Dermis blood vessel endothelial cell (primary cell): Measurements from ENCODE around the gene ABCB9. TPM values are rescaled to one million over a fixed set of nuclear protein-coding genes. Genes with fewer than 3 reads are reported as not detected.

Experiments
- DNase-seq: peaks from one replicate; pipeline ENCODE4 v3.0.0; 2010
- total RNA-seq: library from RNA; depleted of rRNA; stranded (reverse); fragments of >200 nt; gene quantifications from 2 replicates; pipeline ENCODE4 v1.2.3, GENCODE V29; 2014

ABCB9 gene
- total RNA-seq, 1 donor from 2014 or later = 10.9 TPM

DNA sequence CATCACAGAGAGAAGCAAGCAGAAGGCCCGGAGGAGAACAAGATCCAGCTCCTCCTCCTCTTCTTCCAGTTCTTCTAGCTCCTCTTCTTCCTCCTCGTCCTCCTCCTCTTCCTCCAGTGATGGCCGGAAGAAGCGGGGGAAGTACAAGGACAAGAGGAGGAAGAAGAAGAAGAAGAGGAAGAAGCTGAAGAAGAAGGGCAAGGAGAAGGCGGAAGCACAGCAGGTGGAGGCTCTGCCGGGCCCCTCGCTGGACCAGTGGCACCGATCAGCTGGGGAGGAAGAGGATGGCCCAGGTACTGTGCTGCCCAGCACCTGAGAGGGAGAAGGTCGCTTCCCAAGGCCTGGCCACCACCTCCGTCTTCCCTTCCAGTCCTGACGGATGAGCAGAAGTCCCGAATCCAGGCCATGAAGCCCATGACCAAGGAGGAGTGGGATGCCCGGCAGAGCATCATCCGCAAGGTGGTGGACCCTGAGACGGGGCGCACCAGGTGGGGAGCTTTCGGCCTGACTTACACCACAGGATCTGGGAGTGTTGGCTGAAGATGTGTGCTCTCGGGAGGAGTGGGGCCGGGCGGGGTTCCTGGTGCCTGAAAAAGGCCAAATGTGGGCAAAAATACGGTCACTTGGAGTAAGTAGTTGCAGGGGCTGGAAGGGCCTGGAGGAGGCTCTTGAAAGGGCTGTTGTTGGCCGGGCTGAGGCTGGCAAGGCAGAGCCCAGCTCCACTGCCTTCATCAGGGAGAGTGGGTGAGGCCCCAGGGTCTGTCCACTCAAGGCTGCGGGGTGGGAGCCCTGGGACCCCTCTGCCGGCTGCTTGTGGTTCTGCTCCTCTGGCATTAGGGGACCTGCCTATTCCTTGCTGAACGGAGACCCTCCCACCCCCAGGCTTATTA is 15.6 kb upstream of the ABCB9 start:
- DNase-seq = no peak

DNA sequence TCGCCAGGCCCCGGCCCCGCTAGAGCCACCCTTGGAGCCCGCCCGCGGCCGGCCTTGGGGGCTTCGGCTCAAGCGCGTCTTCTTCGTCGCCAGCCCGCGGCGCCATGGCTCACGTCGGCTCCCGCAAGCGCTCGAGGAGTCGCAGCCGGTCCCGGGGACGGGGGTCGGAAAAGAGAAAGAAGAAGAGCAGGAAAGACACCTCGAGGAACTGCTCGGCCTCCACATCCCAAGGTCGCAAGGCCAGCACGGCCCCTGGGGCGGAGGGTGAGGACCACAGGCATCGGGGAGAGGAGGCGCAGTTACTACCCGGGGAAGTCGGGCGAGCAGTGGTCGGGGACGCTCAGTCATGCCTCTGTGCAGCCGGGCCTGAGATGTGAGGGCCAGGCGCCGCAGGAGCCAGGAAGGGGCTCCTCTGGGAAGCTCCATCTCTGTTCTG is 14.8 kb upstream of the ABCB9 start:
- DNase-seq = peak; percentile 47

- DNase-seq = peak; percentile 79
Measured at GRCh38 chr12:122980183-122981035, 14.1 kb upstream of the ABCB9 start, which contains the start of gene ARL6IP4. Gene ARL6IP4, plus strand, starts transcription at chr12:122980681. Its CDS starts 459 bp downstream, at chr12:122981140.

DNA sequence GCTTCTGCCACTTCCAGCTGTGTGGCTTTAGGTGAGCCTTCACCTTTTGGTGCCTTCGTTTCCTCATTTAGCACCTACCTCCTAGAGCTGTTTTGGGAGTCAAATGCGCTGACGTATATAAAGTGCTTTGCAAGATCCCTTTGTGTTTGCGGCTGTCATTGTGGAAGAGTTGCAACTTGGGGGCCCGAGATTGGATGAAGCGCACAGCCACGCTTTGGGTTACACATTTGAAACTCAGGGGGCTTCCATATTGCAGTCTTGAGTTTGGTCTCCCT is 13.6 kb upstream of the ABCB9 start:
- no peak for DNase-seq

DNA sequence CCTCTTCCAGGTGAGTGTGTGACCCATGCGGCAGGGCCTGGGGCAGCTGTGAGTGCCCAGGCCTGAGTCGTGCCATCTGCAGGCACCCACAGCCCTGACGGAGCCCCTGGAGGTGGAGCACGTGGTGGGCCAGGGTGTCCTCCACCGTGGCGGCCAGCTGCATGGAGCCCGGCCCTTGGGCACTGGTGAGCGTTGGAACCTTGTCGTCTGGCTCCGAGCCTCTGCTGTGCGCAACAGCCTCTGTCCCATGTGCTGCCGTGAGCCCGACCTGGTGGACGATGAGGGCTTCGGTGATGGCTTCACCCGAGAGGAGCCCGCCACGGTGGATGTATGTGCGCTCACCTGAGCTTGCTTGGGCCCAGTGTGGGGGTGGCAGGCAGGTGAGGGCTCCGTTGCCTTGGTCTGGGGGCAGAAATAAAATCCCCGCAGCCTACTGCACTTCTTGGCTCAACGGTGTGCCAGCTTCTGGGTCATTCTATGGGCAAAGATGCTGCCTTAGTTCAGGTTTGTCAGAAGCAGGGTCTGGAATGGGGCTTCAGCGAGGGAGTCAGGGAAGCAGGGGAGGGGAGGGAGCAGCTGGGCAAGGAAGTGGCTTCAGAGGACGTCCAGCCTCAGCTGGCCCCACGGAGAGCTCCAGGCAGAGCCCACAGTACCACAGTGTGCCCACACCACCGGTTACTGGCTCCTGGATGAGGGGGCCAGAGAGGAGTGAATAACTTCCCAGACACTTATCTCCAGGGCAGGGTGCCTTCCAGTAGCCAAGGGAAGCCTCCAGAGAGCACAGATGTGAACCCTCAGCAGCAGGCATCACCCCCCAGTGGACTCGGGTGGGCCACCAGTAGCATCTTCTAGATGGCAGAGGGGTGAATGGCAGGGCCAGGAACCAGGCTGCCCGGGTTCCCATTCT is 13.0 kb upstream of the ABCB9 start:
- no peak for DNase-seq

DNA sequence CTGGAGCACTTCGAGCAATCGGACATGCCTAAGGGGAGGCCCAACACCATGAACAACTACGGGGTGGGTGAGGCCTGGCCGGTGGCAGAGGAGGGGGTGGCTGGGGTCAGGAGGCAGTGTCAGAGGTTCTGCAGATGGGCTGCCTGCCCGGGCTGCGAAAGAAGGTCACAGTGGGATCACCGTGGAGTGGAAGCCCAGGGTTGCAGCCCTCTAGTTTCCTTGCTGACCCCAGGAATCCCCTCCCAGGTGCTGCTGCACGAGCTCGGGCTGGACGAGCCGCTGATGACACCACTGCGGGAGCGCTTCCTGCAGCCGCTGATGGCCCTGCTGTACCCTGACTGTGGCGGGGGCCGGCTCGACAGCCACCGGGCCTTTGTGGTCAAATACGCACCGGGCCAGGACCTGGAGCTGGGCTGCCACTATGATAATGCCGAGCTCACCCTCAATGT is 12.3 kb upstream of the ABCB9 start:
- no peak for DNase-seq

GRCh38 chr12:122977655-122978392 is 11.6 kb upstream of the ABCB9 start:
- DNase-seq = no peak

DNA sequence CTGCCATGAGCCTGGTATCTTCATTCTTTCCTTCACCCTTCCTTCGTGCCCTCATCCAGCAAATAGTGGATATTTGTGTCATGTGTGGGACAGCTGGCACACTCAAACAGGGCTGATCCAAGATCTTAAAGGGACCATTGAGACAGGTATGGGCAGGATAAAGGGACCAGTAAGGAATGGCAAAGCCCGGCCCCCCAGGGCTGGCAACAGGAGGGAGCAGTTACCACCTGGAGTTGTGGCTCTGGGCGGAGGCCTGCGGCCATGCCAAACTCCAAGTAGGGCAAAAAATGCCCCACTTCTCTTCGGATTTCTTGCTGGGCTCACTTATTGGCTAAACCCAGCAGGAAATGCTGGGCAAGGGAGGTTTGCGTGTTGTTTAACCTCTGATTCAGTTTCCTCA is 10.9 kb upstream of the ABCB9 start:
- no peak for DNase-seq

GRCh38 chr12:122976648-122976975 is 10.3 kb upstream of the ABCB9 start:
- DNase-seq = no peak

DNA sequence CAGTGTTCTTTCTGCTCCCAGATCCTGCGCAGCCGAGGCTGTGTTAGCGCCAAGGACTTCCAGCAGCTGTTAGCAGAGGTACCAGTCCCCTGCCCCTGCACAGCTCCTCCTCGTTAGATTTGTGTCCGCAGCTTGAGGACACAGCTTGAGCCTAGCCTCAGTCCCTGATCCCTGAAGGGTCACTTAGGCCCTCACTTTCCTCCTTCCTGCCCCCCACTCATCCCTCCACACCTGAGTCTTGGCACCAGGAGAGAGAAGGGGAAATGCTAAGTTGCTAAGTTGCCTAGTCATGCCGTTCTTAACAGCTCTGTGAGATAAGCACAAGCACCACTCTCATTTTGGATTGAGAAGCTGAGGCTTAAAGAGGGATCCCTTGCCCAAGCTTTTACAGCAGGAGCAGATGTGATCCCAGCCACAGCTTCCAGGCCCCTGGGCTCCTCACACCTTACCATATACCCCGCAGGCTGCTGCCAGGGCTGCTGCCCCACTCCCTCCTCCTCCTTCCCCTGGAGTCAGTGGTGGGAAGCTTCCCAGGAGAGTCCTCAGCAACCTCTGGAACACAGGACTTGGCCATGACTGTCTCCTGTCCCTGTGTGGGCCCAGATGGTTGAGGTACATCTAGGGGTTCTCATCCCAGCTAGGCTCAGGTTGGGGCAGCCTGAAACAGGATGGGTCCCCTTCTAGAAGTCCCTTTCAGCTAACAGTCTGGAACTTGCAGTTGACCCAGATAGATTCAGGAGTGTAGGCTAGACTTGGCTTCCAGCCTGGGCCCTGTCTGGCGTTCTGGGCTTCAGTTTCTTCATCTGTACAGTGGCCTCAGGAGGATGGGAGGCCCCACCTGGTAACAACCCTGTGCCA is 9.8 kb upstream of the ABCB9 start:
- no peak for DNase-seq

DNA sequence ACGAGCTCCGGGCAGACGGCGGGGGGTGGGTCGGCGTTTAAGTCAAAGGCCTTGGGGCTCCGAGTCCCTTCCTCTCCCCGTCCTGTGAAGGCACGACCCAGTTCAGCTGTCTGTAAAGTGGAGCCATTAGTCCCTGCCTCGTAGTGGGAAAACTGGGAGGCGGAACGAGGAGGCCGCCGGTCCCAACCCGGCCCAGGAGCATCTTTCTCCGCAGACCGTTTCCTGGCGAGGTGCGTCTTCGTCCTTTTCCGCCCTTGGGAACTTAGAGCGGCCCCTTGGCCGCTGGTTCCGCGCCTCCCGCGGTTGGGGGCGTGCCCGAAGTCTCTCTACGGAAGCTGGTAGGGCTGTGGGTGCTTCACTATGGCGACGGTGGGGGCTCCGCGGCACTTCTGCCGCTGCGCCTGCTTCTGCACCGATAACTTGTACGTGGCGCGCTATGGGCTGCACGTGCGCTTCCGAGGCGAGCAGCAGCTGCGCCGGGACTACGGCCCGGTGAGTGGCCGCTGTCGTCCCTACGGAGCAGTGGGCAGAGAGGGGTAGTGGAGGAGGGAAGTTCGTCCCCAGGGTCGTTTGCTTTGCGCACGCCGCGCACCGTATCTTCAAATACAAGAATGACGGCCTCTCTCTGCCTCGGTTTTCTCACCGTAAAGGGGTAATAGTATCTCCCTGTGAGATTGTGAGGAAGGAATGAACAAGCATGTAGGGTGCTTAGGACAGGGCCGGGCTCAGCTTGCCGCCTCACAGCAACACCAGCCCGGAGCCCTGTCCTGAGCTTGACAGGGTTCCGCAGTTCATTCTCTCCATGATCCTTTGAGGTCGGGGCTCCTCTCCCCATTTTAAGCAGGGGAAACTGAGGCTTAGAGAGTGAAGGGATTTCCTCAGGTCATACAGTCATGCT is 8.9 kb upstream of the ABCB9 start, which contains the start of gene OGFOD2:
Gene OGFOD2, plus strand, starts transcription at position 353 of the 898 bp plus-strand sequence. Its CDS starts 8 bp downstream, at position 361.
- peak; percentile 91 for DNase-seq

DNA sequence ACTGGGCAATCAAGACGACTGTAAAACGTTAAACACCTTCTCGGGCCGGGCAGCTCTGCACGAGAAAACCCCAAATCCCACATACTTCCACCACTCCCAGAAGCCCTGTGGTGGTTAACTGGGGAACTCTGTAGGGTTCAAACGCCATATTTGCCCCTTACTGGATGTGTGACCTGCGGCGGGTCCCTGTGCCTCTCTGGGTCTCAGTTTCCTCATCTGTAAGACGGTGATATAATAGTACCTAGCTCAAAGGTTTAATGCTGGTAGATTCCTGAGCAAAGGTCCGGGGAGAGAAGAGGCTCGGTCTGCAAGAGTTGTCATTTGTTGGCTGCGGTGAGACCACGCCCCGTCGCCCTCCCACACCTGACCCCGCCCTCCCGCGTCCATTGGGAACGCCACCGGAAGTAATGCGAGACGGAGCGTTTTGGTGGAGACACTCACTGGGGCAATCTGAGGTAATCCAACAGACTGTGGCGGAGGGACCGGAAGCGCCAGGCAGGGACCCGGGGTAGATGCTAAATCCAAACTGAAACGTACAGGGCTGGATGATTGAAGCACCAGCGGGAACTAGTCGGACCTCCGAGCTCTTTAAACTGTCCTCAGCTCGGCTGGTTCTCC is 8.1 kb upstream of the ABCB9 start:
- peak; percentile 99 for DNase-seq

- no peak for DNase-seq
Measured at GRCh38 chr12:122969676-122970075, 3.4 kb upstream of the ABCB9 start.

GRCh38 chr12:122968104-122968503 is 1.8 kb upstream of the ABCB9 start:
- no peak for DNase-seq

GRCh38 chr12:122966743-122967550 is 684 bp upstream of the ABCB9 start:
- no peak for DNase-seq

- no peak for DNase-seq
Measured at GRCh38 chr12:122965321-122965751, 927 bp downstream of the ABCB9 start.

- DNase-seq = no peak
Measured at GRCh38 chr12:122964439-122965257, 1.6 kb downstream of the ABCB9 start.

DNA sequence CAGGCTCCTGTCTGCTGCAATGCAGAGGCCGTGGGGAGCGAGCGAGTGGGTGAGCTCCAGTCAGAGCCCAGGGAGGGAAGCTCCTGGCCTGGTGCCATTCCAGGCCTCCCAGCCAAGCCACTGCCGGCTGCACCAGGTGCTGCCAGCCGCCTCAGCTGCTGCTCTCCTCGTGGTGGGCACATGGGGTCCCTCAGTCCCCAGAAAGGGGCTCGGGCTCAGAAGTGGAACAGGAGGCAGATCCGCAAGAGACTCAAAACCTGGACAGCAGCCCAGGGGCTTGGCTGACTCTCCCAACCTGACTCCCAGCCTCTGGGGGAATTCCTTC is 2.4 kb downstream of the ABCB9 start:
- DNase-seq = peak; percentile 37
